Activated CD8-positive, alpha-beta memory T cell treated with anti-CD3 and anti-CD28 coated beads, Interleukin-2, amount 50 U/mL, for 1 hour (primary cell): ENCODE data around the gene HOXB5.

ENCODE experiments used
- DNase-seq: peaks from one replicate; pipeline ENCODE4 v3.0.0-alpha.2; 2020; ENCODE audit errors: extremely low read depth

The HOXB5 gene

GRCh38 chr17:48589831-48590606 is 3.6 kb downstream of the HOXB5 start, which contains the start of gene HOXB3:
Gene HOXB3 (minus strand): TSS chr17:48590241. CDS start chr17:48552474, 37,767 bp downstream.
- no peak for DNase-seq

DNA sequence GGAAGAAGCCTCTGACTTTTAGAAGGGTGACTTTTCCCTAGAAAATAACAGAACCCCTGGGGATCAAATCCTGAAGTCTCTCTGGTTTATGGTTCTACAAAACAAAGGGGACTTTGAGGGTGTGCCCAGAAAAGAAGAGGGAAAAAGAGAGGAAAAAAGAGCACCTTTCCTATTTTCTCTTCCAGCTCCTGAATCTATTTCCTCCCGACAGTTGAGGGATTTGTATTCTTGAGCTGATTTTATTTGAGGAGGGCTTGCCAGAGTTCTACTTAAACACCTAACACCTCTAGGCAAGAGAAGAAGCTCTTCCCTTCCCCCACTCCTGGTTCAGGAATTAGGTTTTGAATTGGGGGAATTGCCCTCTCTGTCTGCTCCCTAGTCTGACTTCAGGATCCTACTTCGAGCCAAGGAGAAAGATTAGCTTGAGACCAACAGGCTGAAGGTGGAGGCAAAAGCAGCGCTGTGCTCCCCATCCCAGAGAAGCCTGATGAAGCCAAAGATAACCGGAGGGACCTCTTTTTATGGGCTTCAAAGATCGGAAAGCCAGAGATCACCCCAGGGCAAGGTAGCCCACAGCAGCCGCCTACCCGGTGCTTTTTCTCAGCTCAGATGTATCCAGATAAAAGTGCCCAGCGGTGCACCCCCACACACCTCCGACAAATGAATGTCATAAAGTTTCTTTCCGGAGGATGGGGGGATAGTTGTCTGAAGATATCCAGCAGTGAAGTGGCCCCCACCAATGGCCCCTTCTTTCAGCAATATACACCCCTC is 4.3 kb downstream of the HOXB5 start:
- no peak for DNase-seq

GRCh38 chr17:48588528-48588927 is 5.1 kb downstream of the HOXB5 start:
- DNase-seq = no peak

DNA sequence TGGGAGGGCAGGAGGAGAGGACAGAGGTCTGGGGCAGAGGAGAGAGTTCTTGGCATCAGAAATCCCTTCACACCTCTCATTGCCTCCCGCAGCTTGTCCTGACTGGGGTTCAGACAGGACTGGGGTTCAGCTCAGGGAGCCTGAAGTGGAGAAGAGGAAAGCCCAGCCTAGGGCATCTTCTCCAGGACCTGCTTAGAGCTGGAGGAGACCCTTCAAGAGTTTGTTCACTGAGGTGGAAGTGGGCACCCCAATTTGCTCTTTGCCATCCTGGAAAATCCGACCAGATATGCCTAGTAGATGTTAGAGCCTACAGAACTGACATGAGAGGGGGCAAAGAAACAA is 5.5 kb downstream of the HOXB5 start:
- DNase-seq = no peak

GRCh38 chr17:48587276-48588073 is 6.1 kb downstream of the HOXB5 start:
- DNase-seq = no peak

GRCh38 chr17:48586355-48587258 is 7.0 kb downstream of the HOXB5 start:
- DNase-seq = no peak

GRCh38 chr17:48584223-48584741 is 9.3 kb downstream of the HOXB5 start:
- DNase-seq = no peak

GRCh38 chr17:48583708-48584222 is 9.8 kb downstream of the HOXB5 start:
- no peak for DNase-seq

DNA sequence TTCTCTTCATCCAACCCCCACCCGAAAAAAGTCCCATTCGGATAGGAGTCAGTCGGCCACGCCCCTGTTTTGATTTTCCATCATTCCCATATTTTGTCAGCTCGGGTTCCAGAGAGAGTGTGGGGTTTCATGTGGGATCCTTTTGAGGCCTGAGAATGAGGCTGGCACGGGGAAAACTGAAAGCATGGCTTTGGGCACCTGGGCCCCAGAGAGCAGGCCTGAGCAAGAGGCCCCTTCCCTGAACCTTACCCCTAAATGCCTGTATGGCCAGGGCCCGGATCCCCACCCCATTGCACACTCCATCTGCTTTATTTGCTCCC is 10.9 kb downstream of the HOXB5 start:
- DNase-seq = no peak

GRCh38 chr17:48579760-48580554 is 13.6 kb downstream of the HOXB5 start:
- no peak for DNase-seq

- DNase-seq = no peak
Measured at GRCh38 chr17:48579471-48579759, 14.2 kb downstream of the HOXB5 start.

- DNase-seq = no peak
Measured at GRCh38 chr17:48578616-48579470, 14.7 kb downstream of the HOXB5 start.

DNA sequence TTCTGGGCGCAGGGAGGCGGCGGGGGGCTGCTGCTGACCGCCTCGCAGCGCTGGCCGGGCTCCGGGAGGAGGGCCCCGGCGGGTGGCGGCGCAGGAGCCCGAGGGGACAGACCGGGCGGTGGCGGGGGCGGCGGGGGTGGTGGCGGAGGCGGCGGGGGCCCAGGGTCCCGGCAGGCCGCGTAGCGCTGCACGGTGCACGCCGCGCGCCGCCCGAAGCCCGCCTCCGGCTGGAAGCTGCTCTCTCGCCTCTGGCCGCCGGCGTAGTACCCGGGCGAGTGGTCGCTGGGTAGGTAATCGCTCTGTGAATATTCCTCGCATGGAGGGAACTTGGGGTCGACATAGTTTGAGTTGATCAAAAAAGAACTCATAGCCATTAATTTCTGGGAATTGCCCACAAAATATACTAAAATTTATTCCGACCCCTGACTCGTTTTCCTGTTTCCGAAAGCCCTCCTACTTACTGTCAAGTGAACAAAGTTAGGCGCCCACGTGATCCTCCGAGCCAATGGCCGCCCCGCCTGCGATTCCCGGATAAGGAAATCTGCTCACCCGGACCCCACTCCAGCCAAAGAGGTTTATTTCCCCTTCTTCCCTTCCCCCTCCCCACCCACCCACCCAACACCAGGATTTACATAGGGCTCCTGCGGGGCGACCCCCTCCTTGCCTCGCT is 15.5 kb downstream of the HOXB5 start, which contains the start of gene HOXB4:
Gene HOXB4 (minus strand): TSS at position 405 of the 670 bp plus-strand sequence. CDS start 31 bp downstream, at position 374.
- no peak for DNase-seq

DNA sequence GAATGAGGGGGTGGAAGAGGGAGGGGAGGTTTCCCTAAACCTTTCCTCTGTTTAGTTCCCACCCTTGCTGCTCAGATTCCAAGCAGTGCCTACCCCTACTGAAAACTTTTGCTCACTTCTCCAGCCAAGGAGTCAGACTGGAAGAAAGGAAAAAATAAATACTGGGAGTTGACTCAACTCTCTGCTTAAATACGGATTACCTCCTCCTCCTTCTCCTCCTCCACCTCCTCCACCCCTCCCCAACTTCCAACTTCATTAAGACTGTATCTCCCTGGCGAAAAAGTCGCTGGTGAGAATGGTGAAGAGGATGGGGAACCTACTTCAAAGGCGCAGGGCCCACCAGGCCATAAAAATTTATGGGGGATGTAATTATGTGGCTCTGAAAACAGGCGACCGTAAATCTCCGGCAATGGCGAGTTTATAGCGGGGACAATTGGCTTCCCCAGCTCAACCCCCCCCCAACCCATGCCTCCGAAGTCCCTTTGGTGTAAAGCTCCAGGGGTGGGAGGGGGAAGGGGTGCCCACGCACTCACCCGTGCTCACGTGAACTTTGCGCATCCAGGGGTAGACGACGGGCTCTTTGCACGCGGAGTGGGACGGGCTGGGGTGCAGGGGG is 16.1 kb downstream of the HOXB5 start:
- DNase-seq = no peak

GRCh38 chr17:48576479-48577309 is 16.9 kb downstream of the HOXB5 start:
- no peak for DNase-seq

GRCh38 chr17:48575673-48576478 is 17.7 kb downstream of the HOXB5 start:
- no peak for DNase-seq
